Spleen (tissue), 7 donors: ENCODE measurements around the gene EMC1.

Experiments
- POLR2A ChIP-seq, 3 donors: fragments of 450-650 bp; IDR thresholded peaks; one replicate each; pipeline ENCODE4 v1.5.1; 2017; ENCODE audit warnings: antibody characterized with exemption in 3 of 3, mild to moderate bottlenecking in 1 of 3
- POLR2AphosphoS5 ChIP-seq, 3 donors: sonication (generic); formaldehyde crosslinking; IDR thresholded peaks; one replicate each; pipeline ENCODE4 v1.5.1; 2017; ENCODE audit warnings: antibody characterized with exemption in 3 of 3
- TF ChIP-seq, protein P1 (sequence below), 11 experiments: fragments of 200-600 bp in 7 of 11; fragments of 450-650 bp in 4 of 11; sonication (generic) in 4 of 11; IDR thresholded peaks in 8 of 11; conservative IDR thresholded peaks in 3 of 11; 1 replicate in 7 of 11; 2 replicates in 4 of 11; pipeline versions ENCODE4 v1.4.0 to v1.8.0; 2016 to 2021; ENCODE audit warnings: antibody characterized with exemption in 11 of 11, inconsistent platforms in 4 of 11, mild to moderate bottlenecking in 1 of 11
- donor health status: DM: no; HTN: no; CAD: no; lungs with moderate emphysema.
- donor health status: DM: no; HTN: no; CAD: no.
- donor health status: DM: no; HTN: no; CAD: no.

DNA sequence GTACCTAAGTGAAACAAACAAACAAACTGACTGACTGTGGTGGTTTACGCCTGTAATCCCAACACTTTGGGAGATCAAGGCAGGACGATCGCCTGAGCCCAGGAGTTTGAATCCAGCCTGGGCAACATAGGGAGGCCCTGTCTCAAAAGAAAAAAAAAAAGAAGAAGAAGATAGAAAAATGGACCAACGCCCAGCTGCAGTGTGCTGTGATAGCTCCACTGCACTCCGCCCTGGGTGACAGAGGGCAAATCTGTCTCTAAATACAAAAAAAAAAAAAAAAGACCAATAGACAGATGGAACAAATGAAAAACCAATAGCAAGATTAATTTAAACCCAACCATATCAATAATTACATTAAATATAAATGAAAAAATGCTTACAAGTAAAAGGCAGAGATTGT is 23.3 kb upstream of the EMC1 start:
- TF ChIP-seq POLR2AphosphoS5 (IDR thresholded peaks at IDR 0.05) (no peak), POLR2A (IDR thresholded peaks at IDR 0.05) (no peak)
- TF ChIP-seq, protein P1, sequence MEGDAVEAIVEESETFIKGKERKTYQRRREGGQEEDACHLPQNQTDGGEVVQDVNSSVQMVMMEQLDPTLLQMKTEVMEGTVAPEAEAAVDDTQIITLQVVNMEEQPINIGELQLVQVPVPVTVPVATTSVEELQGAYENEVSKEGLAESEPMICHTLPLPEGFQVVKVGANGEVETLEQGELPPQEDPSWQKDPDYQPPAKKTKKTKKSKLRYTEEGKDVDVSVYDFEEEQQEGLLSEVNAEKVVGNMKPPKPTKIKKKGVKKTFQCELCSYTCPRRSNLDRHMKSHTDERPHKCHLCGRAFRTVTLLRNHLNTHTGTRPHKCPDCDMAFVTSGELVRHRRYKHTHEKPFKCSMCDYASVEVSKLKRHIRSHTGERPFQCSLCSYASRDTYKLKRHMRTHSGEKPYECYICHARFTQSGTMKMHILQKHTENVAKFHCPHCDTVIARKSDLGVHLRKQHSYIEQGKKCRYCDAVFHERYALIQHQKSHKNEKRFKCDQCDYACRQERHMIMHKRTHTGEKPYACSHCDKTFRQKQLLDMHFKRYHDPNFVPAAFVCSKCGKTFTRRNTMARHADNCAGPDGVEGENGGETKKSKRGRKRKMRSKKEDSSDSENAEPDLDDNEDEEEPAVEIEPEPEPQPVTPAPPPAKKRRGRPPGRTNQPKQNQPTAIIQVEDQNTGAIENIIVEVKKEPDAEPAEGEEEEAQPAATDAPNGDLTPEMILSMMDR (IDR thresholded peaks at IDR 0.05 in 8 of 11, conservative IDR thresholded peaks at IDR 0.05 in 3 of 11), result no peak
